HEK293 (cell line): ENCODE measurements around the gene ANKRD13D.

Experiments used
- CTCF ChIA-PET: fragments of 350-600 bp; formaldehyde crosslinking; extraction: SDS; loops from one replicate; lab custom pipeline; 2021; ENCODE audit warnings: antibody characterized with exemption; lab: Yijun Ruan, JAX
- POLR2A ChIA-PET: fragments of 300-600 bp; formaldehyde crosslinking; extraction: SDS; loops from one replicate; lab custom pipeline; 2020; ENCODE audit warnings: antibody characterized with exemption, inconsistent platforms; lab: Yijun Ruan, JAX
- H3K27ac ChIP-seq: fragments of 200-500 bp; sonication (Bioruptor generic); 2 replicates; pipeline ENCODE4 v1.5.1; 2014; ENCODE audit warnings: low read depth, low read length, control low read depth, inconsistent platforms; ENCODE audit errors: extremely low read depth
- H3K36me3 ChIP-seq, 2 experiments: fragments of 200-500 bp in 1 of 2; sonication (Bioruptor generic) in 1 of 2; 1 replicate in 1 of 2; 2 replicates in 1 of 2; pipeline ENCODE4 v1.5.1; 2014 to 2017; ENCODE audit warnings: inconsistent platforms in 2 of 2, low read length in 2 of 2; ENCODE audit not compliant: control insufficient read depth in 2 of 2, insufficient read depth in 1 of 2
- H3K4me1 ChIP-seq: fragments of 200-500 bp; sonication (Bioruptor generic); 2 replicates; pipeline ENCODE4 v1.5.1; 2014; ENCODE audit warnings: mild to moderate bottlenecking, low read length, inconsistent platforms; ENCODE audit not compliant: control insufficient read depth, insufficient read depth
- H3K4me3 ChIP-seq: 2 replicates; pipeline ENCODE4 v1.5.1; 2011; ENCODE audit warnings: low read depth, mild to moderate bottlenecking, control low read depth, low read length, moderate library complexity
- H3K9me3 ChIP-seq: fragments of 200-500 bp; sonication (Bioruptor generic); 2 replicates; pipeline ENCODE4 v1.5.1; 2014; ENCODE audit warnings: low read depth, low read length, inconsistent platforms; ENCODE audit not compliant: control insufficient read depth, insufficient read depth
- EGR2 ChIP-seq: fragments of 450-650 bp; formaldehyde crosslinking; IDR thresholded peaks from 2 replicates; pipeline ENCODE4 v1.5.1; 2016; ENCODE audit warnings: low read depth, missing biosample characterization, missing genetic modification characterization
- KLF1 ChIP-seq: fragments of 450-650 bp; formaldehyde crosslinking; IDR thresholded peaks from 2 replicates; pipeline ENCODE4 v1.5.1; 2016; ENCODE audit warnings: missing biosample characterization, missing genetic modification characterization
- KLF17 ChIP-seq: fragments of 450-650 bp; formaldehyde crosslinking; IDR thresholded peaks from 2 replicates; pipeline ENCODE4 v1.5.1; 2016; ENCODE audit warnings: missing biosample characterization, missing genetic modification characterization
- ZFHX2 ChIP-seq: fragments of 450-650 bp; formaldehyde crosslinking; conservative IDR thresholded peaks from 2 replicates; pipeline ENCODE4 v1.5.1; 2016; ENCODE audit warnings: missing biosample characterization, missing genetic modification characterization
- ZNF239 ChIP-seq: fragments of 450-650 bp; formaldehyde crosslinking; IDR thresholded peaks from 2 replicates; pipeline ENCODE4 v1.5.1; 2016; ENCODE audit warnings: missing biosample characterization, missing genetic modification characterization
- ZNF280D ChIP-seq: fragments of 450-650 bp; formaldehyde crosslinking; IDR thresholded peaks from 2 replicates; pipeline ENCODE4 v1.5.1; 2016; ENCODE audit warnings: missing biosample characterization, missing genetic modification characterization
- ZNF37A ChIP-seq: fragments of 450-650 bp; IDR thresholded peaks from 2 replicates; pipeline ENCODE4 v1.5.1; 2018; ENCODE audit warnings: missing biosample characterization, missing genetic modification characterization
- ZNF518A ChIP-seq: fragments of 450-650 bp; formaldehyde crosslinking; conservative IDR thresholded peaks from 2 replicates; pipeline ENCODE4 v1.5.1; 2016; ENCODE audit warnings: low read depth, missing biosample characterization, missing genetic modification characterization

ANKRD13D gene

GRCh38 chr11:67310246-67311050 is 21.3 kb downstream of the ANKRD13D start (continued):
- no peak for TF ChIP-seq ZNF37A
- TF ChIP-seq, all 188 proteins: peak for 0

- ChIA-PET CTCF (interaction anchor here (0.8 to 1.2 kb wide), 2 partner anchors 8 to 44 kb away, joined by 3 read pairs; partner anchors contain the start of gene SSH3), POLR2A (no interaction called here)
- no peak overlapping the region for H3K27ac ChIP-seq
- no peak overlapping the region for H3K4me3 ChIP-seq
- peaks cover 0 to 46% of the 10 kb centered on the region in 2 experiments; a peak in 1 of 3 replicates for H3K36me3 ChIP-seq
- H3K9me3 ChIP-seq, result no peaks in the 10 kb centered on the region
- TF ChIP-seq ZNF239, result no peak
- TF ChIP-seq ZNF518A, result no peak
- peak; percentile 38; the same call in 1 of the 2 replicates for TF ChIP-seq ZFHX2 (tag by site-specific recombination)
- TF ChIP-seq EGR2 (tag by site-specific recombination), result peak; percentile 33; the same call in 1 of the 2 replicates
- TF ChIP-seq KLF1 (tag by site-specific recombination), result peak; percentile 77
- no peaks in the 10 kb centered on the region for H3K4me1 ChIP-seq
Measured at GRCh38 chr11:67311051-67311555, 22.0 kb downstream of the ANKRD13D start.

GRCh38 chr11:67311556-67312082 is 22.5 kb downstream of the ANKRD13D start:
- ChIA-PET CTCF (interaction anchor here (1.2 kb wide), 1 partner anchor 9 kb away, joined by 3 read pairs; the partner anchor contains the start of gene SSH3), POLR2A (no interaction called here)
- TF ChIP-seq EGR2 (tag by site-specific recombination) (peak; percentile 71), KLF17 (tag by site-specific recombination) (no peak), ZFHX2 (tag by site-specific recombination) (peak; percentile 56), ZNF280D (tag by site-specific recombination) (no peak)
- H3K4me3 ChIP-seq, result no peak overlapping the region
- no peak overlapping the region for H3K27ac ChIP-seq
- H3K4me1 ChIP-seq, result no peaks in the 10 kb centered on the region
- H3K9me3 ChIP-seq, result no peaks in the 10 kb centered on the region
- H3K36me3 ChIP-seq, result peaks cover 0 to 44% of the 10 kb centered on the region in 2 experiments; a peak in 1 of 3 replicates
